HFF-Myc (cell line): Measurements from ENCODE around the gene ABI3.
"Not testable (repeated sequence)": the region's sequence is repeated elsewhere in the genome, so short reads cannot be mapped to it uniquely, and the experiment has no call there.

Experiments
- DNase-seq: peaks from one replicate; pipeline ENCODE4 v3.0.0-alpha.2; 2011; ENCODE audit warnings: low read depth; ENCODE audit errors: extremely low read depth
- H3K4me3 ChIP-seq: replicated peaks from 2 replicates; pipeline ENCODE4 v1.5.1; 2011; ENCODE audit warnings: low read depth, mild to moderate bottlenecking, control low read depth, low read length
- CTCF ChIP-seq: IDR thresholded peaks from 2 replicates; pipeline ENCODE4 v1.5.1; 2012; ENCODE audit warnings: mild to moderate bottlenecking, low read depth, low read length, control low read depth; ENCODE audit errors: missing control alignments

The ABI3 gene

GRCh38 chr17:49210158-49211029 lies at the start of gene ABI3, which contains the start of gene GNGT2:
Gene ABI3, plus strand, starts transcription at chr17:49210707. Its CDS starts 18 bp downstream, at chr17:49210725.
Gene GNGT2, minus strand, starts transcription at chr17:49210574. Its CDS starts 3,152 bp downstream, at chr17:49207422.
- no peak for DNase-seq
- no peak for TF ChIP-seq CTCF
- no peak within 1 kb of the TSS for H3K4me3 ChIP-seq

GRCh38 chr17:49162866-49163265 lies 47.6 kb upstream of the ABI3 start:
- TF ChIP-seq CTCF: no peak
- no peak for DNase-seq
- no peak overlapping the region for H3K4me3 ChIP-seq

- DNase-seq: no peak
- no peak overlapping the region for H3K4me3 ChIP-seq
- no peak for TF ChIP-seq CTCF
Observed at GRCh38 chr17:49165143-49165542, 45.4 kb upstream of the ABI3 start.

- no peak overlapping the region for H3K4me3 ChIP-seq
- no peak for TF ChIP-seq CTCF
- DNase-seq: no peak
Observed at GRCh38 chr17:49168706-49169105, 41.8 kb upstream of the ABI3 start.

GRCh38 chr17:49170216-49170615 lies 40.3 kb upstream of the ABI3 start:
- DNase-seq: no peak
- H3K4me3 ChIP-seq: no peak overlapping the region
- no peak for TF ChIP-seq CTCF

GRCh38 chr17:49170711-49171110 lies 39.8 kb upstream of the ABI3 start:
- DNase-seq, H3K4me3 ChIP-seq: not testable (repeated sequence)

GRCh38 chr17:49175978-49176377 lies 34.5 kb upstream of the ABI3 start:
- H3K4me3 ChIP-seq, DNase-seq: not testable (repeated sequence)

GRCh38 chr17:49180303-49180702 lies 30.2 kb upstream of the ABI3 start:
- no peak overlapping the region for H3K4me3 ChIP-seq
- DNase-seq: peak; percentile 24
- peak; percentile 85 for TF ChIP-seq CTCF
